GM18867 (cell line): ENCODE measurements around the gene LMF1.

Experiments
- ATAC-seq: cut with Tn5 transposase; IDR thresholded peaks from one replicate; pipeline ENCODE4 v1.9.1; 2021; ENCODE audit warnings: mild to moderate bottlenecking, moderate library complexity; ENCODE audit not compliant: unreplicated experiment

Gene LMF1

GRCh38 chr16:970766-971581, at the start of gene LMF1:
TSS of gene LMF1 (minus strand) at chr16:970984. CDS start at chr16:970980, 4 bp downstream.
- ATAC-seq, result peak; percentile 75

GRCh38 chr16:1020091-1020399, 49.3 kb upstream of the LMF1 start:
- ATAC-seq, result no peak

- no peak for ATAC-seq
Observed at GRCh38 chr16:1019231-1020090, 48.7 kb upstream of the LMF1 start.

GRCh38 chr16:1018447-1019198, 47.8 kb upstream of the LMF1 start:
- no peak for ATAC-seq

GRCh38 chr16:1014771-1015495, 44.1 kb upstream of the LMF1 start:
- ATAC-seq, result no peak

- ATAC-seq, result no peak
Observed at GRCh38 chr16:1014221-1014620, 43.4 kb upstream of the LMF1 start.

- ATAC-seq, result no peak
Observed at GRCh38 chr16:1013593-1013900, 42.8 kb upstream of the LMF1 start.

- no peak for ATAC-seq
Observed at GRCh38 chr16:1012722-1013592, 42.2 kb upstream of the LMF1 start.

- no peak for ATAC-seq
Observed at GRCh38 chr16:1012135-1012534, 41.4 kb upstream of the LMF1 start.

GRCh38 chr16:1011316-1012082, 40.7 kb upstream of the LMF1 start:
- no peak for ATAC-seq

GRCh38 chr16:1010815-1011214, 40.0 kb upstream of the LMF1 start:
- no peak for ATAC-seq

- no peak for ATAC-seq
Observed at GRCh38 chr16:1010251-1010650, 39.5 kb upstream of the LMF1 start.

- no peak for ATAC-seq
Observed at GRCh38 chr16:1009358-1010150, 38.8 kb upstream of the LMF1 start.

GRCh38 chr16:1008085-1008484, 37.3 kb upstream of the LMF1 start:
- ATAC-seq, result no peak

- ATAC-seq, result no peak
Observed at GRCh38 chr16:1007284-1007850, 36.6 kb upstream of the LMF1 start.

GRCh38 chr16:1006781-1007180, 36.0 kb upstream of the LMF1 start:
- ATAC-seq, result no peak

GRCh38 chr16:1005286-1005685, 34.5 kb upstream of the LMF1 start:
- no peak for ATAC-seq
